NT2/D1 (cell line): Measurements from ENCODE around the gene NEK5.
A peak's percentile ranks its signal among the peaks of the same experiment; 100 is the strongest.

Source experiments
- DNase-seq: peaks from one replicate; pipeline ENCODE4 v3.0.0-alpha.2; 2011; ENCODE audit warnings: low read depth, low spot score
- H3K27me3 ChIP-seq: 2 replicates; pipeline ENCODE4 v1.6.0; 2011; ENCODE audit warnings: mild to moderate bottlenecking; ENCODE audit not compliant: insufficient read length, insufficient read depth
- H3K36me3 ChIP-seq: 2 replicates; pipeline ENCODE4 v1.6.1; 2011; ENCODE audit warnings: mild to moderate bottlenecking, low read length, mixed read lengths; ENCODE audit not compliant: insufficient read depth, insufficient read length
- H3K4me1 ChIP-seq: 2 replicates; pipeline ENCODE4 v1.5.1; 2011; ENCODE audit not compliant: insufficient read depth, insufficient read length
- H3K4me3 ChIP-seq: 2 replicates; pipeline ENCODE4 v1.5.1; 2011; ENCODE audit warnings: low read depth; ENCODE audit not compliant: insufficient read length
- H3K9ac ChIP-seq: 2 replicates; pipeline ENCODE4 v1.6.0; 2011; ENCODE audit warnings: low read depth; ENCODE audit not compliant: insufficient read length
- H3K9me3 ChIP-seq: 2 replicates; pipeline ENCODE4 v1.5.1; 2011; ENCODE audit warnings: mild to moderate bottlenecking, low read length; ENCODE audit not compliant: insufficient read depth
- SUZ12 ChIP-seq: IDR thresholded peaks from 2 replicates; pipeline ENCODE4 v1.6.1; 2011; ENCODE audit not compliant: insufficient read length, insufficient read depth; ENCODE audit errors: extremely low read depth
- YY1 ChIP-seq: IDR thresholded peaks from 2 replicates; pipeline ENCODE4 v1.6.1; 2011; ENCODE audit not compliant: insufficient read length, insufficient read depth
- ZNF274 ChIP-seq: IDR thresholded peaks from 2 replicates; pipeline ENCODE4 v1.6.1; 2011; ENCODE audit warnings: mild to moderate bottlenecking, low read depth, low read length

The NEK5 gene

GRCh38 chr13:52010890-52011631 lies 117.8 kb downstream of the NEK5 start, which contains the start of gene ATP7B:
TSS of gene ATP7B (minus strand) at chr13:52011450. CDS start at chr13:52011337, 113 bp downstream.
- Histone ChIP-seq H3K4me1 (no peaks in the 10 kb centered on the region), H3K4me3 (peak within 1 kb of the TSS; percentile 64), H3K9me3 (no peaks in the 10 kb centered on the region), H3K27me3 (peaks cover 13% of the 10 kb centered on the region), H3K9ac (peak within 1 kb of the TSS; percentile 77), H3K36me3 (no peaks in the 10 kb centered on the region)
- no peak for DNase-seq
- TF ChIP-seq YY1: no peak

DNA sequence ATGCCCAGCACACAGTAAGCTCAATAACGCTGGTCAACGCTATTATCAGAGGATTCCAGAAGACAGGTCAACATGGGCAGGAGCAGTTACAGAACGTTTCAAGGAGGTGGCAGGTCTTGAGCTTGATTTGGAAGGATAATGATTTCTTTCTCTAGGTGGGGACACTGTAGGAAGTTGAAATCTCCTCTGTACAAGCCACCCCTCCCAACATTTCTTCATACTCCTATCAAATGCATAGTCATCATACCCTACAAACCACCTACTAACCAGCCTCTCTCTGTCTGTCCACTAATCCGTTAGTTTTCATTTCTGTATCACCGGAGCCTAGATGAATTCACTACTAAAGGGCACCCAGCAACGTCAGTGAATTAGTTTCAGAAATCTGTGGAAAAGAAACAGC lies 118.9 kb downstream of the NEK5 start:
- no peaks in the 10 kb centered on the region for H3K9me3 ChIP-seq
- no peak overlapping the region for H3K4me3 ChIP-seq
- no peaks in the 10 kb centered on the region for H3K4me1 ChIP-seq
- TF ChIP-seq SUZ12 (no peak), ZNF274 (no peak), YY1 (no peak)
- peaks cover 13% of the 10 kb centered on the region for H3K27me3 ChIP-seq
- no peak for DNase-seq
- H3K36me3 ChIP-seq: no peaks in the 10 kb centered on the region
- H3K9ac ChIP-seq: no peak overlapping the region

DNA sequence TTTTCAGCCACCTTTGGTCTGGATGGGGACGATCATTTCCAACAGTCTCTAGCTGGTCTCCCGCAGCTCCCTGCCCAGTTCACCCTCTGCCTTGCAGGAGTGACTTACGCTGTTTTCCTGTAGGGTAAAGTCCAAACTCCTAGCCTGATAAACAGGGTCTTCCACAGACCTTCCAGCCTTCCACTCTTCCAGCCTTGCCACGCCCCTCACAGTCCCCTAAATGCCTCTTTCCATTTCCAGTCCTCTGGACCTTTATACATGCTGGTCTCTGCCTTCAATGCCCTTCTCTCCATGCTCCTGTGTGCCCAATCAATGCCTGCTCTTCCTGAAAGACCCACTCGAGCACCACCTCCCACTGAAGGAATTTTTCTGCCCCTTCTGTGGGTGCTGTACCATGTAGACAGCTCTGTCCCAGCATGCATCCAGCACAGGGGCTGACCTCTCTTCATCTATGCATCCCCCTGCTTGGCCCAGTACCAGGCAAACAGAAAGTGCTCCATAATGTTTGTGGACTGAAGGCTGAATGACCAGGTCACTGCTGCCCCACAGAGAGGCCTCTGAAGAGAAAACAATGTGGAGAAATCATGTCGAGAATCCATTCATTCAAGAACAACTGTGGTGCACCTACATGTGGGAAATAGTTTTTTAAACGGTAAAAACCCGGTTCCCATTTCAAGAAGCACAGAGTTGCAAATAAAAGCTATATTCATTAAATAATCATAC lies 122.2 kb downstream of the NEK5 start:
- no peak for DNase-seq

GRCh38 chr13:52005841-52006522 lies 122.9 kb downstream of the NEK5 start:
- no peak for TF ChIP-seq YY1
- no peak for TF ChIP-seq SUZ12
- no peak for TF ChIP-seq ZNF274
- Histone ChIP-seq H3K4me1 (no peaks in the 10 kb centered on the region), H3K36me3 (no peaks in the 10 kb centered on the region), H3K4me3 (no peak overlapping the region), H3K9me3 (no peaks in the 10 kb centered on the region), H3K9ac (no peak overlapping the region), H3K27me3 (peaks cover 10% of the 10 kb centered on the region)
- DNase-seq: no peak

More for the DNA sequence above, 122.2 kb downstream of the NEK5 start:
- Histone ChIP-seq H3K36me3 (no peaks in the 10 kb centered on the region), H3K27me3 (peaks cover 13% of the 10 kb centered on the region), H3K9ac (no peak overlapping the region), H3K4me3 (no peak overlapping the region), H3K9me3 (no peaks in the 10 kb centered on the region), H3K4me1 (no peaks in the 10 kb centered on the region)
- no peak for TF ChIP-seq SUZ12
- TF ChIP-seq YY1: no peak
- no peak for TF ChIP-seq ZNF274

DNA sequence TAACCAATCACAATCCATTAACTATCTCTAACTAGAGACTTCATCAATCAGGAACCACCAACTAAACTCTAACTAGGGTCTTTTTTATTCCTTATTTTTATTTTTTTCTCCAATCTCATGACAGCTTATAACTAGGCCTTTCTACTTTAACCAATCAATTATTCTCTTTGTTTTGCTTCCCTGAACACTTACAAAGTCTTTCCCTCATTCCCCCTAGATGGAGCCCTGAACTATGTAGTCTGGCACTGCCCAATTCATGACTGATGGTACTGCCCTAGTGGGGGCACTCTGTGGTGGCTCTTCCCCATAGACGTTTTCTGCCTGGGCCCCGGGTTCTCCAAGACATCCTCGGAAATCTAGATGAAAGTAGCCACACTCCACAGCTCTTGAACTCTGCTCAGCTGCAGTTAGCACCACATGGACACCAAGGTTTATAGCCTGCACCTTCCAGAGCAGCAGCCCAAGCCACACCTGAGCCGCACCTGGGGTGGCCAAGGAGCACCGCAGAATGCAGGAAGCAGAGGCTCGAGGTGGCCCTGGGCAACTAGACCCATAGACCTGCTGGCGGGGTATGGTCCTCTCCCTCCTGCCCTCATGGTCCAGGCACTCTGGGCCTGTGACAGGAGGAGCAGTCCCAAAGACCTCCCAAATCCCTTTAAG lies 124.2 kb downstream of the NEK5 start:
- DNase-seq: no peak
- TF ChIP-seq ZNF274: no peak
- no peak for TF ChIP-seq YY1
- no peak for TF ChIP-seq SUZ12
- H3K4me3 ChIP-seq: no peak overlapping the region

DNA sequence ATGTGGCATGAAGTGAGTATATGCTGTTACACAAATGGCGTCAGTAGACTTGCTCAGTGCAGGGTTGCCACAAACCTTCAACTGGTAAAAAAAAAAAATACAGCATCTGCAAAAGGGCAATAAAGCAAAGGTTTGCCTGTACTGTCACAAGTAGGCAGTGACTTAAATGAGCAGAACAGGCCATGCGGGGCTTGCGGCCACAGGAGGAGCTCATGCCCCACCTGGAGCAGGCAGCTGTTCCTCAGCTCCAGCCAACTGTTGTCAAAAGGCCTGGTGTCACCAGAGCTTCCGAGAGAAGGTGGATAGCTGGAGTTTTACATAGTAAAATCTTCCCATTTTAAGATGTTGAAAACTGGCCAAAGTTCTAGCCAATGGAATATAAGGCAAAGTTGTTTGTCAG lies 125.3 kb downstream of the NEK5 start:
- H3K9ac ChIP-seq: no peak overlapping the region
- TF ChIP-seq SUZ12: no peak
- TF ChIP-seq YY1: no peak
- TF ChIP-seq ZNF274: no peak
- H3K9me3 ChIP-seq: no peaks in the 10 kb centered on the region
- no peaks in the 10 kb centered on the region for H3K36me3 ChIP-seq
- DNase-seq: no peak
- H3K27me3 ChIP-seq: no peaks in the 10 kb centered on the region
- no peaks in the 10 kb centered on the region for H3K4me1 ChIP-seq
- H3K4me3 ChIP-seq: no peak overlapping the region

More for the DNA sequence above, 124.2 kb downstream of the NEK5 start:
- no peaks in the 10 kb centered on the region for H3K4me1 ChIP-seq
- H3K9me3 ChIP-seq: no peaks in the 10 kb centered on the region
- no peaks in the 10 kb centered on the region for H3K27me3 ChIP-seq
- no peak overlapping the region for H3K9ac ChIP-seq
- H3K36me3 ChIP-seq: no peaks in the 10 kb centered on the region
